ENCODE measurements around the gene IQGAP1. TPM values are rescaled to one million over a fixed set of nuclear protein-coding genes. Genes with fewer than 3 reads are reported as not detected.
"Not testable (repeated sequence)": the region's sequence is repeated elsewhere in the genome, so short reads cannot be mapped to it uniquely, and the experiment has no call there.

IQGAP1 gene
- total RNA-seq, 2 experiments from 2014 or later: 222 to 296 TPM

DNA sequence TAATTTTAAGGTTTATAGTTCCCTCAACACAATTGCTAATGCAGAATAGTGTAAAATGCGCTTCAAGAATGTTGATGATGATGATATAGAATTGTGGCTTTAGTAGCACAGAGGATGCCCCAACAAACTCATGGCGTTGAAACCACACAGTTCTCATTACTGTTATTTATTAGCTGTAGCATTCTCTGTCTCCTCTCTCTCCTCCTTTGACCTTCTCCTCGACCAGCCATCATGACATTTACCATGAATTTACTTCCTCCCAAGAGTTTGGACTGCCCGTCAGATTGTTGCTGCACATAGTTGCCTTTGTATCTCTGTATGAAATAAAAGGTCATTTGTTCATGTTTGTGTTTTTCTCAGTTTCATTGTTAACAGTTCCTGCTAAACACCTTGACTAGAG, 113.9 kb downstream of the IQGAP1 start:
- DNase-seq: no peak
- CTCF ChIA-PET: interaction anchor here (0.6 to 2.3 kb wide), 3 partner anchors 11 to 182 kb away, joined by 3 to 8 read pairs (median 3); no protein-coding TSS in a partner anchor
- Mint-ChIP-seq H3K27ac (no peak overlapping the region), H3K4me1 (peaks cover 5% of the 10 kb centered on the region), H3K4me3 (no peak overlapping the region), H3K36me3 (ENCODE audit: low read depth) (peaks cover 43% of the 10 kb centered on the region), H3K27me3 (no peaks in the 10 kb centered on the region), H3K9me3 (no peaks in the 10 kb centered on the region)
- POLR2A ChIA-PET: no interaction called here

DNA sequence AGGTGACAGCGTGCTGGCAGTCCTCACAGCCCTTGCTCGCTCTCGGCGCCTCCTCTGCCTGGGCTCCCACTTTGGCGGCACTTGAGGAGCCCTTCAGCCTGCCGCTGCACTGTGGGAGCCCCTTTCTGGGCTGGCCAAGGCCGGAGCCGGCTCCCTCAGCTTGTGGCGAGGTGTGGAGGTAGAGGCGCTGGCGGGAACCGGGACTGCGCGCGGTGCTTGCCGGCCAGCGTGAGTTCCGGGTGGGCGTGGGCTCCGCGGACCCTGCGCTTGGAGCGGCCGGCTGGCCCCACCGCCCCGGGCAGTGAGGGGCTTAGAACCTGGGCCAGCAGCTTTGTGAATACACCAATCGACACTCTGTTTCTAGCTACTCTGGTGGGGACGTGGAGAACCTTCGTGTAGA, 122.7 kb downstream of the IQGAP1 start:
- H3K4me3 Mint-ChIP-seq, POLR2A ChIA-PET, H3K27me3 Mint-ChIP-seq, DNase-seq, H3K4me1 Mint-ChIP-seq: not testable (repeated sequence)
- CTCF ChIA-PET: interaction anchor here (1.4 to 2.0 kb wide), 3 partner anchors 8 to 20 kb away, joined by 3 to 7 read pairs (median 5); partner anchors contain the start of gene CRTC3
- Mint-ChIP-seq H3K9me3 (peaks cover 15% of the 10 kb centered on the region), H3K36me3 (ENCODE audit: low read depth) (peaks cover 10% of the 10 kb centered on the region), H3K27ac (peak overlapping the region; percentile 60)

DNA sequence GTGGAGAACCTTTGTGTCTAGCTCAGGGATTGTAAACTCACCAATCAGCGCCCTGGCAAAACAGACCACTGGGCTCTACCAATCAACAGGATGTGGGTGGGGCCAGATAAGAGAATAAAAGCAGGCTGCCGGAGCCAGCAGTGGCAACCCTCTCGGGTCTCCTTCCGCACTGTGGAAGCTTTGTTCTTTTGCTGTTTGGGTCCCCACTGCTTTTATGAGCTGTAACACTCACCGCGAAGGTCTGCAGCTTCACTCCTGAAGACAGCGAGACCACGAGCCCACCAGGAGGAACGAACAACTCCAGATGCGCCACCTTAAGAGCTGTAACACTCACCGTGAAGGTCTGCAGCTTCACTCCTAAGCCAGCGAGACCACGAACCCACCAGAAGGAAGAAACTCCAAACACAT, 123.2 kb downstream of the IQGAP1 start:
- H3K27me3 Mint-ChIP-seq, H3K4me1 Mint-ChIP-seq, POLR2A ChIA-PET: not testable (repeated sequence)
- DNase-seq: peak; percentile 12
- H3K9me3 Mint-ChIP-seq: peaks cover 15% of the 10 kb centered on the region
- H3K4me3 Mint-ChIP-seq: peak overlapping the region; percentile 3
- H3K27ac Mint-ChIP-seq: peak overlapping the region; percentile 60
- H3K36me3 Mint-ChIP-seq (ENCODE audit: low read depth): peaks cover 10% of the 10 kb centered on the region
- CTCF ChIA-PET: interaction anchor here (1.2 to 1.9 kb wide), 2 partner anchors 11 to 19 kb away, joined by 3 to 5 read pairs; partner anchors contain the start of gene CRTC3

DNA sequence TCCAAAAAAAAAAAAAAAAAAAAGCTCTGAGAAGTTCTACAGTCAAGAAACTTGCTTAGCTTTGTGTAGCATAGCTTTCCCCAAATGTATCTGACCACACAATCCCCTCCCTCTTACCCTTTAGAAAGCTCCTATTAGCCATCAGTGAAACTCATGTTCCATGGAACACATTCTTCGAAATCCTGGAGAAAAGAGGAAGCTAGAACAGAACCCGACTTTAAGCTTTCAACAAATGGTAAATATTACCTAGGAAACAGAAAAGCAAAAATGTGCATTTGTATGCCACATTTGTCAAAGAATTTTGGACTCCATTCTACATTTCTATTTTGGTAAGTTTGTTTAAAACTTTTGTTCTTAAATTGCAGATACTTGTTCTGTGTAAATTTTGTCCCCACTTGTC, 124.2 kb downstream of the IQGAP1 start:
- CTCF ChIA-PET: interaction anchor here (0.7 to 1.9 kb wide), 5 partner anchors 12 to 193 kb away, joined by 3 to 7 read pairs (median 4); partner anchors contain the start of gene CRTC3
- no peaks in the 10 kb centered on the region for H3K27me3 Mint-ChIP-seq
- POLR2A ChIA-PET: no interaction called here
- no peak overlapping the region for H3K4me3 Mint-ChIP-seq
- peaks cover 10% of the 10 kb centered on the region for H3K36me3 Mint-ChIP-seq (ENCODE audit: low read depth)
- H3K4me1 Mint-ChIP-seq: peaks cover 8% of the 10 kb centered on the region
- no peak overlapping the region for H3K27ac Mint-ChIP-seq
- peaks cover 15% of the 10 kb centered on the region for H3K9me3 Mint-ChIP-seq
- no peak for DNase-seq

DNA sequence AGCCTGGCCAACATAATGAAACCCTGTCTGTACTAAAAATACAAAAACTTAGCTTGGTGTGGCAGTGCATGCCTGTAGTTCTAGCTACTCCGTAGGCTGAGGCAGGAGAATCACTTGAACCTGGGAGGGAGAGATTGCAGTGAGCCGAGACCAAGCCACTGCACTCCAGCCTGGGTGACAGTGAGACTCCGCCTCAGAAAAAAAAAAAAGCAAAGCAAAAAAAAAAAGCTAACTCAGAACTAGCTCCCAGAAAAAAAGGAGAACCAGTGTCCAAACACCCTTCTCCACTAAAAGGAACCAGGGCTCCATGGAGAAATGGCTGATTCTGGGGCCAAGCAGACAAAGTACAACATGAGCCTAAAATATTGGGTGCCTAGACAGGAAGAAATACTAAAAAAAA, 124.9 kb downstream of the IQGAP1 start:
- H3K9me3 Mint-ChIP-seq: peaks cover 15% of the 10 kb centered on the region
- ChIA-PET POLR2A (no interaction called here), CTCF (interaction anchor here (1.1 to 1.2 kb wide), 2 partner anchors 12 to 31 kb away, joined by 3 read pairs; no protein-coding TSS in a partner anchor)
- peaks cover 8% of the 10 kb centered on the region for H3K4me1 Mint-ChIP-seq
- no peak overlapping the region for H3K4me3 Mint-ChIP-seq
- no peaks in the 10 kb centered on the region for H3K27me3 Mint-ChIP-seq
- no peak for DNase-seq
- H3K27ac Mint-ChIP-seq: no peak overlapping the region
- peaks cover 10% of the 10 kb centered on the region for H3K36me3 Mint-ChIP-seq (ENCODE audit: low read depth)

DNA sequence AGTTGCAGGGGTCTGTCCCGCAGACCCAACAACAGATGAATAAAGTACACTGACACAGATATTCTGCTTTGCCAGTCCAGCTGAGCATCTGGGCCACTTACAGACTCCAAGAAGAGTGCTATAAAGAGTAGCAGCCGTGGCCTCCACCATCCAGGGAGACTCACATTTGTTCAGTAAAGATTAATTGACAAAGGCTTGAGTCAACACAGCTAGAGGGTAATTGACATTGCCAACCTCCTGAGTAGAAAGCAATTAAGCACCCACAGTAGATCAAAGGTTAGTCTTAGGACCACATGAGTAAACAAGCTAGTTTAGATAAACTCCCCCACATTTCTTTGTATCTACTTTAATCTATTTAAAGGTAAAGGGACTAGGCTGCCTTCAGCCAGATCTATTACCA, 125.4 kb downstream of the IQGAP1 start:
- H3K4me3 Mint-ChIP-seq: no peak overlapping the region
- peaks cover 8% of the 10 kb centered on the region for H3K4me1 Mint-ChIP-seq
- POLR2A ChIA-PET: no interaction called here
- peaks cover 15% of the 10 kb centered on the region for H3K9me3 Mint-ChIP-seq
- no peaks in the 10 kb centered on the region for H3K27me3 Mint-ChIP-seq
- H3K27ac Mint-ChIP-seq: no peak overlapping the region
- DNase-seq: no peak
- H3K36me3 Mint-ChIP-seq (ENCODE audit: low read depth): peaks cover 10% of the 10 kb centered on the region
- CTCF ChIA-PET: interaction anchor here (1.1 to 1.2 kb wide), 2 partner anchors 12 to 30 kb away, joined by 3 read pairs; no protein-coding TSS in a partner anchor

DNA sequence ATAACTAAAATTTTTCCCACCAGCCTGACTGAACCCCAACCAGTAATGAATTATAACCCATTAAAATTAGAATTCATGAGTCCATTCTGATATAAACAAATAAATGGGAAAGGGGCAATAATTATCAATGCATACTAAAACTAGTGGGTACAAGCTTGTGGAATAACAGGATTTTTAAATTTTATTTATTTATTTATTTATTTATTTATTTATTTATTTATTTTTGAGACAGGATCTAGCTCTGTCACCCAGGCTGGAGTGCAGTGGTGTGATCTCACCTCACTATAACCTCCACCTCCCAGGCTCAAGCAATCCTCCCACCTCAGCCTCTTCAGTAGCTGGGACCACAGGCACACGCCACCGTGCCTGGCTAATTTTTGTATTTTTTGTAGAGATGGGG, 125.9 kb downstream of the IQGAP1 start:
- peaks cover 15% of the 10 kb centered on the region for H3K9me3 Mint-ChIP-seq
- H3K4me1 Mint-ChIP-seq: not testable (repeated sequence)

DNA sequence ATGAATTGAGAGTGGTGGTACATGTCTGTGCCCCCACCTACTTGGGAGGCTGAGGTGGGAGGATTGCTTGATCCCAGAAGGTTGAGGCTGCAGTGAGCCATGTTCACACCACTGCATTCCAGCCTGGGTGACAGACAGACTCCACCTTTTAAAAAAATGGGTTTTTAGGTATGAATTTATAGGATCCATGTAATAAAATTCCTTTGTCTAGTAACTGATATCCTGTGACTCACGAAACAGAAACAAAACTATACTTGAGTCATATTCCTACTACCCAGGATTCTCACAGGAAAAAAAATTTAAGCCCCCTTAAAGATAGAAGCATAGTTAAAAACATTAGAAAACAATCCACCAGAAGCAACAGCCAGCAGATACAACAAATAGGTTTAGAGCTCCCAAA, 131.6 kb downstream of the IQGAP1 start:
- Mint-ChIP-seq H3K36me3 (ENCODE audit: low read depth) (no peaks in the 10 kb centered on the region), H3K4me1 (peaks cover 14% of the 10 kb centered on the region), H3K27ac (no peak overlapping the region), H3K4me3 (no peak overlapping the region), H3K9me3 (no peaks in the 10 kb centered on the region), H3K27me3 (no peaks in the 10 kb centered on the region)
- no peak for DNase-seq
- ChIA-PET CTCF (interaction anchor here (0.6 to 1.3 kb wide), 6 partner anchors 10 to 1788 kb away, joined by 3 to 7 read pairs (median 4); no protein-coding TSS in a partner anchor), POLR2A (interaction anchor here (0.6 kb wide), 1 partner anchor 29 kb away, joined by 6 read pairs; no protein-coding TSS in a partner anchor)

More for the DNA sequence above, 125.9 kb downstream of the IQGAP1 start:
- H3K27ac Mint-ChIP-seq; POLR2A ChIA-PET; DNase-seq; H3K36me3 Mint-ChIP-seq (ENCODE audit: low read depth); H3K4me3 Mint-ChIP-seq; CTCF ChIA-PET; H3K27me3 Mint-ChIP-seq: not testable (repeated sequence)

DNA sequence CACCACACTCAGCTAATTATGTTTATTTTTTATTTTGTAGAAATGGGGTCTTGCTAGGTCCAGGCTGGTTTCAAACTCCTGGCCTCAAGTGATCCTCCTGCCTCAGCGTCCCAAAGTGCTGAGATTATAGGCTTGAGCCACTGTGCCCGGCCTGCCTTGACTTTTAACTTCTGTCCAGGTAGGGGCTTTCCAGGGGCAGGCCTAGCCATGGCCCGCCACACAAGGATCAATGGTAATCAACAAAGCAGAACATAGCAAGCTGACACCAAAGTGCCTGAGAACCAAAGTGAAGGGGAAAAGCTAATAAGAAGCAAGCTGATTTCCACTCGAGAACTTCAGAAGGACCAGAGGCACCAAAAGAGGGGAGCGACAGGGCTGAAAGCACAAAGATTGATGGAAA, 132.3 kb downstream of the IQGAP1 start:
- CTCF ChIA-PET: interaction anchor here (0.6 to 1.3 kb wide), 6 partner anchors 14 to 1787 kb away, joined by 3 to 4 read pairs (median 4); no protein-coding TSS in a partner anchor
- POLR2A ChIA-PET: interaction anchor here (0.6 kb wide), 1 partner anchor 30 kb away, joined by 6 read pairs; no protein-coding TSS in a partner anchor
- H3K9me3 Mint-ChIP-seq: no peaks in the 10 kb centered on the region

DNA sequence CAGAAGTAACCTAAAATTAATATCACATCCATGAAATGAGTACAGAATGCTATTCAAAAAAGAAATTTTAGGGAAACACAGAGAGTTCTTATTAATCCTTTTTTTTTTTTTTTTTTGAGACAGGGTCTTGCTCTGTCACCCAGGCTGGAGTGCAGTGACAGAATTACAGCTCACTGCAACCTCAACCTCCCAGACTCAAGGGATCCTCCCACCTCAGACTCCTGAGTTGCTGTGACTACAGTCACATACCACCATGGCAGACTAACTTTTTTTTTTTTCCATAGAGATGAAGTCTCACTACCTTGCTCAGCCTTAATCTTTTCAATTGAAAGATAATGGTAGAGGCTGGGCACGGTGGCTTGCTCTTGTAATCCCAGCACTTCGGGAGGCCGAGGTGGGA, 135.3 kb downstream of the IQGAP1 start:
- H3K4me1 Mint-ChIP-seq: peaks cover 18% of the 10 kb centered on the region
- no peaks in the 10 kb centered on the region for H3K36me3 Mint-ChIP-seq (ENCODE audit: low read depth)
- POLR2A ChIA-PET: no interaction called here
- H3K27me3 Mint-ChIP-seq: no peaks in the 10 kb centered on the region
- no peak overlapping the region for H3K27ac Mint-ChIP-seq
- no peak overlapping the region for H3K4me3 Mint-ChIP-seq
- no peaks in the 10 kb centered on the region for H3K9me3 Mint-ChIP-seq
- CTCF ChIA-PET: interaction anchor here (0.6 kb wide), 2 partner anchors 120 to 138 kb away, joined by 3 to 7 read pairs; no protein-coding TSS in a partner anchor
- no peak for DNase-seq

More for the DNA sequence above, 132.3 kb downstream of the IQGAP1 start:
- Mint-ChIP-seq H3K4me1 (peaks cover 16% of the 10 kb centered on the region), H3K27ac (no peak overlapping the region), H3K4me3 (no peak overlapping the region), H3K27me3 (no peaks in the 10 kb centered on the region), H3K36me3 (ENCODE audit: low read depth) (no peaks in the 10 kb centered on the region)
- no peak for DNase-seq

DNA sequence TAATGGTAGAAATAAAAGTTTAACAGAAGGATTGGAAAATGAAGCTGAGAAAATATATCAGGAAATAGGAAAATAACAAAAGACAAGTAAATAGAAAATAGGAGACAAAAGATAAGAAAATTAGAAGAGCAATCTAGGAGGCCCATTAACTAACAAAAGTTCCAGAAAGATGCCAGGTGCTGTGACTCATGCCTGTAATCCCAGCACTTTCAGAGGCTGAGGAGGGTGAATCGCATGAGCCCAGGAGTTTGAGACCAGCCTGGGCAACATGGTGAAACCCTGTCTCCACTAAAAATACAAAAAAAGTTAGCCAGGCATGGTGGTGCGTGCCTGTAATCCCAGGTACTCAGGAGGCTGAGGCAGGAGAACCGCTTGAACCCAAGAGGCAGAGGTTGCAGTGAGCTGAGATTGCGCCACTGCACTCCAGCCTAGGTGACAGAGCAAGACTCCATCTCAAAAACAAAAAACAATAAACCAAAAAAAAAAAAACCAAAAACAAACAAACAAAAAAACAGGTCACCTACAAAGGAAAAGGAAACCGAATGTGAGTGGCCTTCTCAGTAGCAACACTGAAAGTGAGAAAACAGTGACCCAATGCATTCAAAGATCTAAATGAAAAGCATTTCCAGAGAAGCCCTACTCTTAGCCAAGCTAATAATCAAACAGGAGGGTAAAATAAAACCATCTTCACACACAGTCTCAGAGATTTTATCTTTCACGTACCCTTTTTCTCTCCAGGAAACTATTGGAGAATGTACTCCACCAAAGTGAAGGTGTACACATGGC, 136.2 kb downstream of the IQGAP1 start:
- peaks cover 26% of the 10 kb centered on the region for H3K4me1 Mint-ChIP-seq
- CTCF ChIA-PET: interaction anchor here (0.7 kb wide), 2 partner anchors 16 to 526 kb away, joined by 3 to 4 read pairs; no protein-coding TSS in a partner anchor
- not testable (repeated sequence) for H3K36me3 Mint-ChIP-seq (ENCODE audit: low read depth); H3K9me3 Mint-ChIP-seq; H3K4me3 Mint-ChIP-seq; DNase-seq; H3K27ac Mint-ChIP-seq; H3K27me3 Mint-ChIP-seq
- POLR2A ChIA-PET: interaction anchor here (0.7 kb wide), 1 partner anchor 379 kb away, joined by 3 read pairs; the partner anchor contains the start of gene MAN2A2

DNA sequence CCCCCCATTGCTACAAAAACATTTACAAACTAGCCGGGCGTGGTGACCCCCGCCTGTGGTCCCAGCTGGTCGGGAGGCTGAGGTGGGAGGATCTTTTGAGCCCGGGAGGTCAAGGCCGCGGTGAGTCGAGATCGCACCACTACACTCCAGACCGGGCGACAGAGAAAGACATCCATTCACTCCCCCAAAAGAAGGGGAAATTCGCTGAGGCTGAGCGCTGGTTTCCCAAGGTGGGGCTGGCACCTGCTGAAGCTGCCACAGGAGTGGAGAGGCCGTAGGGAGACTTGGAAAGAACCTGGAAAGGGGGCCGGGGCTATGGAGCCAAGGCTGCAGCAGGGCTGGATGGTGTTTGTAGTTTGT, 140.9 kb downstream of the IQGAP1 start:
- CTCF ChIA-PET: interaction anchor here (0.8 to 1.2 kb wide), 2 partner anchors 8 to 68 kb away, joined by 3 read pairs; no protein-coding TSS in a partner anchor
- DNase-seq: no peak
- H3K27ac Mint-ChIP-seq: peak overlapping the region; percentile 90
- no peaks in the 10 kb centered on the region for H3K27me3 Mint-ChIP-seq
- H3K4me3 Mint-ChIP-seq: peak overlapping the region; percentile 79
- POLR2A ChIA-PET: interaction anchor here (0.6 kb wide), 1 partner anchor 33 kb away, joined by 6 read pairs; no protein-coding TSS in a partner anchor
- H3K9me3 Mint-ChIP-seq: no peaks in the 10 kb centered on the region
- H3K36me3 Mint-ChIP-seq (ENCODE audit: low read depth): peaks cover 23% of the 10 kb centered on the region
- H3K4me1 Mint-ChIP-seq: peaks cover 49% of the 10 kb centered on the region
